Upper lobe of right lung (tissue), 1 donor: Measurements from ENCODE around the gene GREB1L. TPM values are rescaled to one million over a fixed set of nuclear protein-coding genes. Genes with fewer than 3 reads are reported as not detected.

Experiments used
- ATAC-seq: fragments of 200-7000 bp; cut with Tn5 transposase; one replicate; pipeline ENCODE4 v1.9.1; 2020; ENCODE audit warnings: mild to moderate bottlenecking, moderate library complexity
- DNase-seq: peaks from one replicate; pipeline ENCODE4 v3.0.0-alpha.2; 2020
- H3K27ac ChIP-seq: fragments of 200-600 bp; one replicate; pipeline ENCODE4 v1.8.0; 2022
- H3K27me3 ChIP-seq: fragments of 200-600 bp; one replicate; pipeline ENCODE4 v1.8.0; 2022; ENCODE audit warnings: mild to moderate bottlenecking
- H3K36me3 ChIP-seq: fragments of 200-600 bp; one replicate; pipeline ENCODE4 v1.8.0; 2022
- H3K4me1 ChIP-seq: fragments of 200-600 bp; one replicate; pipeline ENCODE4 v1.8.0; 2022
- H3K4me3 ChIP-seq: fragments of 200-600 bp; one replicate; pipeline ENCODE4 v1.8.0; 2022; ENCODE audit warnings: mild to moderate bottlenecking
- H3K9me3 ChIP-seq: fragments of 200-600 bp; one replicate; pipeline ENCODE4 v1.8.0; 2022
- CTCF ChIP-seq: fragments of 200-600 bp; IDR thresholded peaks from one replicate; pipeline ENCODE4 v1.8.0; 2022; ENCODE audit warnings: antibody characterized with exemption
- intact Hi-C: fragments of 100-400 bp; cut with DNase I; formaldehyde crosslinking; loops from one replicate; pipeline ENCODE4 v1.11.0; 2022
- total RNA-seq: library from RNA; stranded (reverse); fragmentation: NEBNext Ultra II Directional; extraction: Animal tissue kit (Norgen Biotek cat#: 25700); gene quantifications from one replicate; pipeline ENCODE4 v1.2.1, GENCODE V29; 2021
- donor health status: DM: no; HTN: yes; CAD: no; lungs with severe emphysema.

GREB1L gene
- total RNA-seq, 1 donor from 2014 or later: 1.2 TPM

- DNase-seq: no peak
- Histone ChIP-seq H3K4me1 (no peaks in the 10 kb centered on the region), H3K4me3 (no peak overlapping the region), H3K27me3 (no peaks in the 10 kb centered on the region), H3K36me3 (no peaks in the 10 kb centered on the region), H3K27ac (no peak overlapping the region), H3K9me3 (no peaks in the 10 kb centered on the region)
- TF ChIP-seq CTCF: no peak
- intact Hi-C loops: no loop called here
- no peak for ATAC-seq
Measured at GRCh38 chr18:21218862-21219261, 23.2 kb upstream of the GREB1L start.

GRCh38 chr18:21230436-21230835, 11.6 kb upstream of the GREB1L start:
- Histone ChIP-seq H3K4me1 (no peaks in the 10 kb centered on the region), H3K27me3 (no peaks in the 10 kb centered on the region), H3K9me3 (no peaks in the 10 kb centered on the region), H3K27ac (no peak overlapping the region), H3K36me3 (no peaks in the 10 kb centered on the region), H3K4me3 (no peak overlapping the region)
- no peak for ATAC-seq
- no peak for DNase-seq
- no peak for TF ChIP-seq CTCF
- intact Hi-C loops: no loop called here

- TF ChIP-seq CTCF: no peak
- no peak for DNase-seq
- intact Hi-C loops: no loop called here
- no peaks in the 10 kb centered on the region for H3K9me3 ChIP-seq
- peaks cover 15% of the 10 kb centered on the region for H3K4me1 ChIP-seq
- ATAC-seq: peak; percentile 21
- no peaks in the 10 kb centered on the region for H3K36me3 ChIP-seq
- no peak overlapping the region for H3K27ac ChIP-seq
- peak overlapping the region; percentile 50 for H3K4me3 ChIP-seq
- peaks cover 60% of the 10 kb centered on the region for H3K27me3 ChIP-seq
Measured at GRCh38 chr18:21241301-21242048, 557 bp upstream of the GREB1L start.

- ATAC-seq (peak; percentile 29), DNase-seq (no peak)
- Histone ChIP-seq H3K4me3 (peak overlapping the region; percentile 50), H3K4me1 (peaks cover 15% of the 10 kb centered on the region), H3K9me3 (no peaks in the 10 kb centered on the region), H3K27me3 (peaks cover 60% of the 10 kb centered on the region), H3K36me3 (no peaks in the 10 kb centered on the region), H3K27ac (no peak overlapping the region)
- intact Hi-C loops: no loop called here
- TF ChIP-seq CTCF: no peak
Measured at GRCh38 chr18:21242780-21243401, 859 bp downstream of the GREB1L start.

GRCh38 chr18:21254576-21254975, 12.5 kb downstream of the GREB1L start:
- Histone ChIP-seq H3K36me3 (no peaks in the 10 kb centered on the region), H3K4me3 (no peak overlapping the region), H3K9me3 (no peaks in the 10 kb centered on the region), H3K4me1 (no peaks in the 10 kb centered on the region), H3K27me3 (no peaks in the 10 kb centered on the region), H3K27ac (no peak overlapping the region)
- TF ChIP-seq CTCF: no peak
- no peak for ATAC-seq
- intact Hi-C loops: no loop called here
- DNase-seq: no peak
